SU-DHL-6 (cell line): ENCODE measurements around the gene PPP3CA.

Experiments
- EZH2phosphoT487 ChIP-seq: fragments of 200-600 bp; sonication (generic), shearing (Covaris generic); conservative IDR thresholded peaks from 2 replicates; pipeline ENCODE4 v1.6.1; 2018; ENCODE audit warnings: mild to moderate bottlenecking, antibody characterized with exemption, low read length, moderate library complexity, mixed read lengths
- TF ChIP-seq, protein P1 (sequence below): fragments of 200-600 bp; sonication (generic); IDR thresholded peaks from one replicate; pipeline ENCODE4 v1.5.1; 2017; ENCODE audit warnings: antibody characterized with exemption, mild to moderate bottlenecking, low read length, moderate library complexity; ENCODE audit not compliant: insufficient read depth, poor library complexity, severe bottlenecking

- TF ChIP-seq, protein P1, sequence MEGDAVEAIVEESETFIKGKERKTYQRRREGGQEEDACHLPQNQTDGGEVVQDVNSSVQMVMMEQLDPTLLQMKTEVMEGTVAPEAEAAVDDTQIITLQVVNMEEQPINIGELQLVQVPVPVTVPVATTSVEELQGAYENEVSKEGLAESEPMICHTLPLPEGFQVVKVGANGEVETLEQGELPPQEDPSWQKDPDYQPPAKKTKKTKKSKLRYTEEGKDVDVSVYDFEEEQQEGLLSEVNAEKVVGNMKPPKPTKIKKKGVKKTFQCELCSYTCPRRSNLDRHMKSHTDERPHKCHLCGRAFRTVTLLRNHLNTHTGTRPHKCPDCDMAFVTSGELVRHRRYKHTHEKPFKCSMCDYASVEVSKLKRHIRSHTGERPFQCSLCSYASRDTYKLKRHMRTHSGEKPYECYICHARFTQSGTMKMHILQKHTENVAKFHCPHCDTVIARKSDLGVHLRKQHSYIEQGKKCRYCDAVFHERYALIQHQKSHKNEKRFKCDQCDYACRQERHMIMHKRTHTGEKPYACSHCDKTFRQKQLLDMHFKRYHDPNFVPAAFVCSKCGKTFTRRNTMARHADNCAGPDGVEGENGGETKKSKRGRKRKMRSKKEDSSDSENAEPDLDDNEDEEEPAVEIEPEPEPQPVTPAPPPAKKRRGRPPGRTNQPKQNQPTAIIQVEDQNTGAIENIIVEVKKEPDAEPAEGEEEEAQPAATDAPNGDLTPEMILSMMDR: no peak
- TF ChIP-seq EZH2phosphoT487: no peak
Measured at GRCh38 chr4:101142259-101142658, 205.1 kb downstream of the PPP3CA start.
